Nephron progenitor cell (in vitro differentiated cells): ENCODE measurements around the gene KBTBD4.

Experiments
- DNase-seq: peaks from one replicate; pipeline ENCODE4 v3.0.0; 2021
- H3K27ac Mint-ChIP-seq: 2 replicates; pipeline ENCODE4 v1.8.0; 2021; ENCODE audit warnings: mild to moderate bottlenecking, moderate library complexity, mixed read lengths
- H3K27me3 Mint-ChIP-seq: 2 replicates; pipeline ENCODE4 v1.8.0; 2021; ENCODE audit warnings: mild to moderate bottlenecking, low read depth, mixed read lengths; ENCODE audit not compliant: poor library complexity
- H3K36me3 Mint-ChIP-seq: 2 replicates; pipeline ENCODE4 v1.8.0; 2021; ENCODE audit warnings: low read depth, mixed read lengths
- H3K4me1 Mint-ChIP-seq: 2 replicates; pipeline ENCODE4 v1.8.0; 2021; ENCODE audit warnings: mixed read lengths
- H3K4me3 Mint-ChIP-seq: 2 replicates; pipeline ENCODE4 v1.8.0; 2021; ENCODE audit warnings: mild to moderate bottlenecking, moderate library complexity, mixed read lengths
- H3K9me3 Mint-ChIP-seq: 2 replicates; pipeline ENCODE4 v1.8.0; 2021; ENCODE audit warnings: mild to moderate bottlenecking, moderate library complexity, mixed read lengths
- CTCF ChIP-seq: fragments of 200-600 bp; sonication (generic); IDR thresholded peaks from 2 replicates; pipeline ENCODE4 v1.5.0; 2021; ENCODE audit warnings: antibody characterized with exemption

The KBTBD4 gene

GRCh38 chr11:47605921-47606320 is 27.2 kb upstream of the KBTBD4 start:
- H3K36me3 Mint-ChIP-seq, result peaks cover 16% of the 10 kb centered on the region
- no peak overlapping the region for H3K4me3 Mint-ChIP-seq
- H3K4me1 Mint-ChIP-seq, result peaks cover 33% of the 10 kb centered on the region
- DNase-seq, result no peak
- TF ChIP-seq CTCF, result no peak
- H3K27ac Mint-ChIP-seq, result no peak overlapping the region
- H3K9me3 Mint-ChIP-seq, result no peaks in the 10 kb centered on the region
- no peaks in the 10 kb centered on the region for H3K27me3 Mint-ChIP-seq

GRCh38 chr11:47603295-47603694 is 24.5 kb upstream of the KBTBD4 start:
- no peaks in the 10 kb centered on the region for H3K27me3 Mint-ChIP-seq
- TF ChIP-seq CTCF, result no peak
- H3K9me3 Mint-ChIP-seq, result no peaks in the 10 kb centered on the region
- H3K36me3 Mint-ChIP-seq, result peaks cover 11% of the 10 kb centered on the region
- H3K4me1 Mint-ChIP-seq, result peaks cover 50% of the 10 kb centered on the region
- no peak for DNase-seq
- H3K27ac Mint-ChIP-seq, result no peak overlapping the region
- no peak overlapping the region for H3K4me3 Mint-ChIP-seq

- Mint-ChIP-seq H3K4me1 (peaks cover 38% of the 10 kb centered on the region), H3K9me3 (no peaks in the 10 kb centered on the region), H3K27ac (peak overlapping the region; percentile 94), H3K27me3 (no peaks in the 10 kb centered on the region), H3K36me3 (no peaks in the 10 kb centered on the region), H3K4me3 (no peak overlapping the region)
- DNase-seq, result no peak
- no peak for TF ChIP-seq CTCF
These were observed 21.1 kb upstream of the KBTBD4 start for GRCh38 chr11:47599902-47600301.

- Mint-ChIP-seq H3K4me3 (no peak overlapping the region), H3K9me3 (no peaks in the 10 kb centered on the region), H3K36me3 (no peaks in the 10 kb centered on the region), H3K27me3 (peaks cover 24% of the 10 kb centered on the region), H3K4me1 (peaks cover 65% of the 10 kb centered on the region), H3K27ac (no peak overlapping the region)
- no peak for DNase-seq
- TF ChIP-seq CTCF, result no peak
These were observed 17.2 kb upstream of the KBTBD4 start for GRCh38 chr11:47595967-47596366.

- TF ChIP-seq CTCF, result no peak
- peaks cover 24% of the 10 kb centered on the region for H3K27me3 Mint-ChIP-seq
- no peaks in the 10 kb centered on the region for H3K36me3 Mint-ChIP-seq
- H3K4me1 Mint-ChIP-seq, result peaks cover 63% of the 10 kb centered on the region
- peak overlapping the region; percentile 92 for H3K4me3 Mint-ChIP-seq
- H3K9me3 Mint-ChIP-seq, result no peaks in the 10 kb centered on the region
- no peak overlapping the region for H3K27ac Mint-ChIP-seq
- no peak for DNase-seq
These were observed 16.3 kb upstream of the KBTBD4 start for GRCh38 chr11:47595029-47595428.

- Mint-ChIP-seq H3K36me3 (peaks cover 1% of the 10 kb centered on the region), H3K4me1 (peaks cover 55% of the 10 kb centered on the region), H3K27me3 (peaks cover 24% of the 10 kb centered on the region), H3K4me3 (peak within 1 kb of the TSS; percentile 92), H3K27ac (peak within 1 kb of the TSS; percentile 85), H3K9me3 (no peaks in the 10 kb centered on the region)
- peak; percentile 74 for DNase-seq
- no peak for TF ChIP-seq CTCF
These were observed 15.4 kb upstream of the KBTBD4 start, which contains the start of gene C1QTNF4 for GRCh38 chr11:47593934-47594855. Gene C1QTNF4 (minus strand): TSS chr11:47594411. CDS start chr11:47590810, 3,601 bp downstream.
